ENCODE measurements around the gene HDGFL2. TPM values are rescaled to one million over a fixed set of nuclear protein-coding genes. Genes with fewer than 3 reads are reported as not detected.

Gene HDGFL2
- total RNA-seq, 1 experiment from 2014 or later, result 75.2 TPM

GRCh38 chr19:4515732-4516131 is 43.6 kb downstream of the HDGFL2 start (continued):
- TF ChIP-seq ZNF274 (IDR thresholded peaks at IDR 0.05; ENCODE audit: low read depth, low read length), result no peak
- TF ChIP-seq RAD21 (IDR thresholded peaks at IDR 0.05; ENCODE audit: low read depth), result no peak
- no peak for TF ChIP-seq EZH2phosphoT487 (IDR thresholded peaks at IDR 0.05; ENCODE audit: borderline replicate concordance)
- TF ChIP-seq POLR2AphosphoS5 (IDR thresholded peaks at IDR 0.05; ENCODE audit: low read depth, low read length), result no peak

- POLR2A ChIA-PET, result no interaction called here
- Histone ChIP-seq H3K9ac (ENCODE audit: low read length) (no peak overlapping the region), H4K20me1 (ENCODE audit: insufficient read depth) (no peaks in the 10 kb centered on the region), H3K4me3 (replicated peaks in 1 of 2; ENCODE audit: low read depth in 1 of 2, low read length in 2 of 2) (no peak overlapping the region), H3K4me2 (ENCODE audit: low read length) (no peak overlapping the region), H3K79me2 (ENCODE audit: insufficient read depth, low read length) (no peaks in the 10 kb centered on the region), H3K27ac (ENCODE audit: low read depth, low read length) (no peak overlapping the region), H3K36me3 (ENCODE audit: control insufficient read depth in 1 of 2, insufficient read depth in 2 of 2, low read length in 2 of 2) (no peaks in the 10 kb centered on the region), H3K9me2 (ENCODE audit: insufficient read depth) (no peaks in the 10 kb centered on the region), H3K4me1 (ENCODE audit: control insufficient read depth in 1 of 2, insufficient read depth in 2 of 2, low read length in 2 of 2) (peaks cover 0 to 4% of the 10 kb centered on the region in 2 experiments; a peak in 1 of 4 replicates), H3K9me3 (ENCODE audit: control insufficient read depth in 1 of 2, insufficient read depth in 1 of 2, low read depth in 1 of 2, low read length in 2 of 2) (no peaks in the 10 kb centered on the region), H3K27me3 (ENCODE audit: insufficient read depth, low read length) (no peaks in the 10 kb centered on the region), H2AFZ (ENCODE audit: low read depth, low read length, poor library complexity, severe bottlenecking) (no peak overlapping the region)
- RAD21 ChIA-PET (ENCODE audit: low non-redundant PET in 1 of 2, low total read pairs in 2 of 2, uncharacterized antibody in 2 of 2, unreplicated experiment in 2 of 2), result no interaction called here
- intact Hi-C loops (cut with micrococcal nuclease), result no loop called here
- no peak for DNase-seq (ENCODE audit: low read depth, low spot score)
- TF ChIP-seq MAX (IDR thresholded peaks at IDR 0.05) (no peak), POLR2A (IDR thresholded peaks at IDR 0.05; ENCODE audit: borderline replicate concordance, extremely low read depth, insufficient read depth, insufficient read length) (no peak), ZNF274 (IDR thresholded peaks at IDR 0.05; ENCODE audit: low read depth, low read length) (no peak), EGR1 (IDR thresholded peaks at IDR 0.05; ENCODE audit: low read depth) (no peak), SP1 (IDR thresholded peaks at IDR 0.05; ENCODE audit: low read depth) (no peak), JUND (IDR thresholded peaks at IDR 0.05) (no peak), SRF (IDR thresholded peaks at IDR 0.05; ENCODE audit: low read depth) (no peak), EZH2phosphoT487 (IDR thresholded peaks at IDR 0.05; ENCODE audit: borderline replicate concordance) (no peak), CTCF (IDR thresholded peaks at IDR 0.05 in 2 of 3, conservative IDR thresholded peaks at IDR 0.05 in 1 of 3; ENCODE audit: borderline replicate concordance in 1 of 3, insufficient read depth in 1 of 3, low read depth in 2 of 3, low read length in 2 of 3) (no peak), EZH2 (IDR thresholded peaks at IDR 0.05) (no peak), SIN3A (IDR thresholded peaks at IDR 0.05; ENCODE audit: low read depth) (no peak), RAD21 (IDR thresholded peaks at IDR 0.05; ENCODE audit: low read depth) (no peak)
- ATAC-seq, result 0 out of 2 replicates have a peak, but pooled peaks have one; percentile 23
- BruUV-seq (replicated peaks), result no TSS peak
- CTCF ChIA-PET, result interaction anchor here (2.0 kb wide), 1 partner anchor 9 kb away, joined by 8 read pairs; no protein-coding TSS in a partner anchor
Measured at GRCh38 chr19:4516199-4516938, 44.3 kb downstream of the HDGFL2 start.
